ENCODE results near the gene FADD.

Gene FADD

GRCh38 chr11:70201882-70202861 is 924 bp upstream of the FADD start:
- no peak for DNase-seq (ENCODE audit: low read depth in 1 of 2, low spot score in 1 of 2)
- TF ChIP-seq JUND (IDR thresholded peaks at IDR 0.05; ENCODE audit: low read depth), result no peak
- in situ Hi-C loops (cut with HindIII; ENCODE audit: low pct_unique_long_range_greater_than_20kb, low sequenced_read_pairs), result no loop called here

- in situ Hi-C loops (cut with HindIII; ENCODE audit: low pct_unique_long_range_greater_than_20kb, low sequenced_read_pairs), result no loop called here
- peak; percentile 25; the same call in 1 of the 2 replicates for TF ChIP-seq JUND (IDR thresholded peaks at IDR 0.05; ENCODE audit: low read depth)
- DNase-seq (ENCODE audit: low read depth in 1 of 2, low spot score in 1 of 2), result peak in 1 of 2 experiments; percentile 83
These were observed 812 bp downstream of the FADD start for GRCh38 chr11:70203751-70204465.

GRCh38 chr11:70204466-70204799 is 1.3 kb downstream of the FADD start:
- no peak for TF ChIP-seq JUND (IDR thresholded peaks at IDR 0.05; ENCODE audit: low read depth)
- no peak for DNase-seq (ENCODE audit: low read depth in 1 of 2, low spot score in 1 of 2)
- in situ Hi-C loops (cut with HindIII; ENCODE audit: low pct_unique_long_range_greater_than_20kb, low sequenced_read_pairs), result no loop called here

GRCh38 chr11:70205049-70205725 is 2.1 kb downstream of the FADD start:
- DNase-seq (ENCODE audit: low read depth in 1 of 2, low spot score in 1 of 2), result no peak
- TF ChIP-seq JUND (IDR thresholded peaks at IDR 0.05; ENCODE audit: low read depth), result no peak
- in situ Hi-C loops (cut with HindIII; ENCODE audit: low pct_unique_long_range_greater_than_20kb, low sequenced_read_pairs), result no loop called here

GRCh38 chr11:70205766-70206165 is 2.7 kb downstream of the FADD start:
- DNase-seq (ENCODE audit: low read depth in 1 of 2, low spot score in 1 of 2), result no peak
- in situ Hi-C loops (cut with HindIII; ENCODE audit: low pct_unique_long_range_greater_than_20kb, low sequenced_read_pairs), result no loop called here
- no peak for TF ChIP-seq JUND (IDR thresholded peaks at IDR 0.05; ENCODE audit: low read depth)

- TF ChIP-seq JUND (IDR thresholded peaks at IDR 0.05; ENCODE audit: low read depth), result no peak
- DNase-seq (ENCODE audit: low read depth in 1 of 2, low spot score in 1 of 2), result no peak
- in situ Hi-C loops (cut with HindIII; ENCODE audit: low pct_unique_long_range_greater_than_20kb, low sequenced_read_pairs), result no loop called here
These were observed 3.3 kb downstream of the FADD start for GRCh38 chr11:70206226-70206981.

- TF ChIP-seq JUND (IDR thresholded peaks at IDR 0.05; ENCODE audit: low read depth), result no peak
- in situ Hi-C loops (cut with HindIII; ENCODE audit: low pct_unique_long_range_greater_than_20kb, low sequenced_read_pairs), result no loop called here
These were observed 3.9 kb downstream of the FADD start for GRCh38 chr11:70206982-70207376.

GRCh38 chr11:70207531-70208131 is 4.5 kb downstream of the FADD start:
- no peak for DNase-seq (ENCODE audit: low read depth in 1 of 2, low spot score in 1 of 2)
- TF ChIP-seq JUND (IDR thresholded peaks at IDR 0.05; ENCODE audit: low read depth), result no peak
- in situ Hi-C loops (cut with HindIII; ENCODE audit: low pct_unique_long_range_greater_than_20kb, low sequenced_read_pairs), result no loop called here

More at GRCh38 chr11:70206982-70207376, 3.9 kb downstream of the FADD start:
- no peak for DNase-seq (ENCODE audit: low read depth in 1 of 2, low spot score in 1 of 2)

GRCh38 chr11:70209391-70209912 is 6.4 kb downstream of the FADD start:
- in situ Hi-C loops (cut with HindIII; ENCODE audit: low pct_unique_long_range_greater_than_20kb, low sequenced_read_pairs), result no loop called here
- DNase-seq (ENCODE audit: low read depth in 1 of 2, low spot score in 1 of 2), result no peak
- no peak for TF ChIP-seq JUND (IDR thresholded peaks at IDR 0.05; ENCODE audit: low read depth)

- DNase-seq (ENCODE audit: low read depth in 1 of 2, low spot score in 1 of 2), result no peak
- in situ Hi-C loops (cut with HindIII; ENCODE audit: low pct_unique_long_range_greater_than_20kb, low sequenced_read_pairs), result no loop called here
- no peak for TF ChIP-seq JUND (IDR thresholded peaks at IDR 0.05; ENCODE audit: low read depth)
These were observed 7.0 kb downstream of the FADD start for GRCh38 chr11:70210051-70210501.

GRCh38 chr11:70210530-70210929 is 7.4 kb downstream of the FADD start:
- in situ Hi-C loops (cut with HindIII; ENCODE audit: low pct_unique_long_range_greater_than_20kb, low sequenced_read_pairs), result no loop called here
- no peak for TF ChIP-seq JUND (IDR thresholded peaks at IDR 0.05; ENCODE audit: low read depth)
- DNase-seq (ENCODE audit: low read depth in 1 of 2, low spot score in 1 of 2), result no peak
